Activated effector memory CD4-positive, alpha-beta T cell treated with anti-CD3 and anti-CD28 coated beads, Interleukin-2, amount 50 U/mL, for 16 hours (primary cell): Measurements from ENCODE around the gene MAGI2.
"Not testable (repeated sequence)": the region's sequence is repeated elsewhere in the genome, so short reads cannot be mapped to it uniquely, and the experiment has no call there.

Source experiments
- DNase-seq: peaks from one replicate; pipeline ENCODE4 v3.0.0-alpha.2; 2020

The MAGI2 gene

DNA sequence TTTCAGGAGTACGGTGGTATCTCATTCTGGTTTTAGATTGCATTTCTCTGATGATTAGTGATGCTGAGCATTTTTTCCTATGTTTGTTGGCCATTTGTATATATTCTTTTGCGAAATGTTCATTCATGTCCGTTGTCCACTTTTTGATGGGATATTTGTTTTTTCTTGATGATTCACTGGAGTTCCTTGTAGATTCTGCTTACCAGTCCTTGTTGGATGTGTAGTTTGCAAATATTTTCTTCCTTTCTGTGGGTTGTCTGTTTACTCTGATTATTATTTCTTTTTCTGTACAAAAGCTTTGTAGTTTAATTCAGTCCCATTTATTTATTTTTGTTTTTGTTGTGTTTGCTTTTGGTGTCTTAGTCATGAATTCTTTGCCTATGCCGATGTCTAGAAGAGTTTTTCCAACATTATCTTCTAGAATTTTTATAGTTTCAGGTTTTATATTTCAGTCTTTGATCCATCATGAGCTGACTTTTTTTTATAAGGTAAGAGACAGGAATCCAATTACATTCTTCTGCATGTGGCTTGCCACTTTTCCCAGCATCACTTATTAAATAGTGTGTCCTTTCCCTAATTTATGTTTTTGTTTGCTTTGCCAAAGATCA lies 320.5 kb downstream of the MAGI2 start:
- DNase-seq: no peak

DNA sequence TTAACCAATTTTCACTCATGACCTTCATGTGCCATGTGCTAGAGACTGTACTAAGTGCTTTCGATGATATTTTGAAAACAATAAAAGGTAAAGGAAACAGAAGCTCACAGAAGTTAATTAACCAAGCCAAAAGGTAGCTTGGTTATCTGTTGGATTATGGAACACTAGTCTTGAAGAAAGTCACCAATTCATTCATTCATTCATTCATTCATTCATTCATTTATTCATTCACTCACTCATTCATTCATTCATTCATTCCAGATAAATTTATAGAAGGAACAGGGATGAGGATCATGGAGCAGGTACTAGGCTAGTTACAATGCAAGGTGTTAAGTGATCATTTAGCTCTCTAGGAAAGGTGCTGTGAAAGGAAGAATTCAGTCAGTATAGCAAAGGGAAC lies 322.8 kb downstream of the MAGI2 start:
- no peak for DNase-seq

DNA sequence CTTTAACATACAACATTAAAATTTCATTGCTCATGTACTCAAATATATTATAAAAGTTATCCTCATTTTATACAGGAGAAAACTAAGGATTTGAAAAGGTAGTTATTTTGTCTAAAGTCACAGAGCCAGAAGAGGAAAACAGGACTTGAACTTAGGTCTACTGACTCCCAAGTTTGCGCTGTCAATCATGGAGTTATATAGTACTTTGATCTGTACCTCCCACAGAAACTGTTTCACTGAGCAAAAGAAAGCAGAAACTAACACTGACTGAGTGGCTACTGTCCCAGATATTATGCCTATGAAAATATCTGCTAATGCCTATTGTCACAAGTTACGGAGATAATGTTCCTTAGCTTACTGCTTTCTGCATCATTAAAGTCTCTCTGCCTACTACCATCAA lies 329.1 kb downstream of the MAGI2 start:
- no peak for DNase-seq

DNA sequence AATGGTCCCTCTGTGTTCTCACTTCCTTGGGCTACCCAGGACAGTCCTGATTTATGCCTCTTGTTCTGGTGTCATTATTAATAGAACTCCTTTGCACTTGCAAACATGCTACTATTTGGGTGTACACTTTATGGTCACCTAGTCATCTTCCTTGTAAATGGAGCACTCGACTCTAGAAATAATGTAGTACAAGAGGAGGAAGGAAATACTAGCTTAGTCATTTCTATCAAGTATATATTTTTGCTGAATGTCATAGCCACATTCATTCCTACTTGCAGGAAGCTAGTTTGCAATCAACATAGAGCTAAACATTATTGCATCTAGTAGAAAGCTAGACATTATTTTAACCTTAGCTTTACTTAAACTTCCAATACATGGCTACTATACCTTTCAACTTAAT lies 335.3 kb downstream of the MAGI2 start:
- DNase-seq: no peak

DNA sequence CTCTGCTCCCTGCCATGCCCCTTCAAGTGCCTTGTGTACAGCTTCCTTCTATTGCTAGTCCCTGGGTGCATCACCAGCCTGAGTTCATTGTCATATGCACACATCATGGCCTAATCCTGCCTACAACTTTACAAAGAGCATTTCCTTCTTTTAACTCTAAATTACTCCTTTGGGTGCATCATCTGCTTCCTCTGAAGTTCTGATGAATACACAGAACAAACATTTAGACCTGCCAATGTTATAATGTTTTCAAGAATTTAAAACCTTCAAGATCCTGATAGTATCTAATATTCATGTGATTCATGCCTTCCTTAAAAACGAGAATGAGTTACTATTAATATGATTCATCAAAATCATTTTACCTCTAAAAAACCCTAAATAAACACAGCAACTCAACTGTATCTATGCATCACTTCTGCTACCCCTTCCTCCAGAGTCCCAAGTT lies 357.1 kb downstream of the MAGI2 start:
- DNase-seq: no peak

DNA sequence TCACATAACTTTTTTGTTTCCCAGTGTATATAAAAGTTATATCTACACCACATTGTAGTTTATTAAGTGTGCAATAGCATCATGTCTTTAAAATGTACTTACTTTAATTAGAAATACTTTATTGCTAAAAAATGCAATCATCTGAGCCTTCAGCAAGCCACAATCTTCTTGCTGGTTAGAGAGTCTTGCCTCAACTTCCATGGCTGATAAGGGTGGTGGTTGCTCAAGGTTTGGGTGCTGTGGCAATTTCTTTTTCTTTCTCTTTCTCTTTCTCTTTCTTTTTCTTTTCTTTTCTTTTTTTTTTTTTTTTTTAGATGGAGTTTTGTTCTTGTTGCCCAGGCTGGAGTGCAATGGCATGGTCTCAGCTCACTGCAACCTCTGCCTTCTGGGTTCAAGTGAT lies 360.0 kb downstream of the MAGI2 start:
- no peak for DNase-seq

DNA sequence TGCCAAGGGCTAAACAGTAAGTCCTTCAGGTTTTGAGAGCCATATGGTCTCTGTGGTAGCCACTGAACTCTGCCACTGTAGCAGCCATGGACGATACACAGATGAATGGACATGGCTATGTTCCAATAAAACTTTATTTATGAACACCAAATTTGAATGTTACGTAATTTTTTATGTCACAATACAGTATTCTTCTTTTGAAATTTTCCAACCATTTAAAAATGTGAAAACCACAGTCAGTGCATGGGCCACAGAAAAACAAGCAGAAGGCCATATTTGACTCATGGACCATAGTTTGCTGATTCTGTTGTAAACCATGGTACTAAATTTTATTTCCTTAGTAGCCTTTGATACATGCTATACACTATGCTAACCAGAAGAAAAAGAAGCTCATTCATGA lies 361.8 kb downstream of the MAGI2 start:
- DNase-seq: no peak

DNA sequence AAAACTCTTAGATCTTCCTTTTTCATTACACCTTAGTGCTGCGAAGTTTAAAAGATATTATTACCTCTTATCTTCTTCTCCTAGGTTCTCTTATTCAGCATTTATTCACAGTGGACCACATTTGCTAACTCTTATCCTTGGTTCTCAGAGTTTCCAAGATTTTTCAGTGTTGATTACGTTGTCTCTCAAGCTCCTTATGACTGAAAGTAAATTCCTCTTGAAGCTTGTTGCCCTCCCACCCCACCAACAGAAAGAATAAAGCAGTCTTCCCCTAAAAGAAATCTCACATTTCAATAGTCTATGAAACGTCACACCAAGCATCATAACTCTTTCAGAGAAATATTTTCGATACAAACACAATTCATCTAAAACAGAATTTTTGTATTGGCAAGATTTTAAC lies 362.5 kb downstream of the MAGI2 start:
- no peak for DNase-seq

DNA sequence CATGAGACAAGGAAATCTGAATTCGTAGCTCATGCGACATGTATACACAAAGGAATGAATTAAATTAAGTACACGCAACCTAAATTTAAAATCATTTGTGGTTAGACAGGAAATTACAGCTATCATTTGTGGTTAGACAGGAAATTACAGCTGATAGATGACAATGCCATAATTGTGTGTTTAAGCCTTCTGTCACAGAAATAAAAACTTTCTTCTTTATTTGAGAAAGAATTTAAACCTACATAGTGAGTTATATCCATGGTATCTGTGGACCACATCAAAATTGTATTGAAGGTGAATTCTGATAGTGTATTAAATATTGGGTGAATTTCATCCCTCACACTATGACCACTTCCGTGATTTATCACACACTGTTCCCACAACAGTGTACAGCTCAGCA lies 362.9 kb downstream of the MAGI2 start:
- no peak for DNase-seq

DNA sequence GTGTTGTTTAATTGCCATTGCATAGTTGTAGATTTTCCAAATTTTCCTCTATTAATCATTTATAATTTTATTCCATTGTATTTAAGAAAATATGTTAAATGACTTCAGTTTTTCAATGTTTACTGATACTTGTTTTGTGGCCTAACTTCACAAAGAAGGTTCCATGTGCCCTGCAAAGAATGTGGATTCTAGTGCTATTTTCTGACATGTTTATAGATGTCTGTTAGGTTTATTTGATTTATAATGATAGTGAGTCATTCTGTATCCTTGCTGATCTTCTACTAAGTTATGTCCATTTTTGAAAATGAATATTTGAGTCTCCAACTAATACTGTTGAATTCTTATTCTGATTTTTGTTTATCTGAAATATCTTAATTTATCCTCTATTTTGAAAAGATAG lies 369.0 kb downstream of the MAGI2 start:
- no peak for DNase-seq

DNA sequence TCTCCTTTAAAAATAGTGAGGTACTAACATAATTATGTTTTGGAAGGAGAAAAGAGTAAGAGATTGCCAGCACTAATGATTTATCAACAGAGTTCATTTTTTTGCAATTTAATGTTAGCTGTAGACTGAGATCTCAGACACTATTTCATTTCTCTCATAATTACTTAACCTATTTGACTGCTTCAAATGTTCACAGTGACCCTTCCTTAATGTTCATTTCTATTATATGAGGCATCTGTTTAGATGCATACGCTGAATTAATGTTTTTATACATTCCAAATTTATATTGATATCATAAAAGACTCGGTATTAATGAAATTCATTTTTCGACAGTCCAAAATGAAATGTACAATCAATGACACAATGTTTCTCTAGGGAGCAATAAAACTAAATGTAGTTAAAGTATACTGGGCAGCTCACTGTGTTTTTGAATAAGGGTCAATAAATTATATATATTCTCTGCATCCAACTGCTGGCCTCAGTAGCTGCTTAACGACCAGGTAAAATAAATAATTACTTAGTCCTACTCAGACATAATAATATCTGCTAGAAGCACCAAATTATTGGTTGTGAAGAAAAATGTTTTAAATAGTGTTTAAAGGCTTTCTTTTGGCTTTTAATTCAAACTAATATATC lies 373.4 kb downstream of the MAGI2 start:
- no peak for DNase-seq

DNA sequence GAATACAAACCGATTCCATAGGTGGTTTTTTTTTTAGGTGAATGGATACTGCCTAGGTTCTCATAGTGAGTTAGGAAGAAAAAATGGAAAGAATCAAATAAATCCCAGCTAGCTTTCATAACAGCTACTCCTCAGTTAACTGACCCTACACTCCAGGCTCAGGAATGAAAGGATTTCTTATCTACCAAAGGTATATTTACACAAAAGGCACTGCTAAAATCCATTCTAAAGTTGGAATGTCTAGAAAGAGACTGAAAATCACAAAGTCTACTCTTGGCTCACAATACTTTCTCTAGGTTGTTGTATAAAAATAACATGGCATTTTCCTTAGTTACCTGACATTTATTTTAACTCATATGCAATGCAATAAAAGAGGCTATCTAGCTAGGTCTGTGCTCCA lies 375.2 kb downstream of the MAGI2 start:
- no peak for DNase-seq

DNA sequence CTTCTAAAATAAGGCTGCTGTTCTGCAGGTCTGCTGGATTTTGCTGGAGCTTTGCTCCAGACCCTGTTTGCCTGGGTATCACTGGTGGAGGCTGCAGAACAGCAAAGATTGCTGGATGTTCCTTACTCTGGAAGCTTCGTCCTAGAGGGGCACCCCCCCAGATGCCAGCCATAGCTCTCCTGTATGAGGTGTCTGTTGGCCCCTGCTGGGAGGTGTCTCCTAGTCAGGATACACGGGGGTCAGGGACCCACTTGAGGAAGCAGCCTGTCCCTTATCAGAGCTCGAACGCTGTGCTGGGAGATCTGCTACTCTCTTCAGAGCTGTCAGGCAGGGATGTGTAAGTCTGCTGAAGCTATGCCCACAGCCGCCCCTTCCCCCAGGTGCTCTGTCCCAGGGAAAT lies 382.3 kb downstream of the MAGI2 start:
- DNase-seq: not testable (repeated sequence)

DNA sequence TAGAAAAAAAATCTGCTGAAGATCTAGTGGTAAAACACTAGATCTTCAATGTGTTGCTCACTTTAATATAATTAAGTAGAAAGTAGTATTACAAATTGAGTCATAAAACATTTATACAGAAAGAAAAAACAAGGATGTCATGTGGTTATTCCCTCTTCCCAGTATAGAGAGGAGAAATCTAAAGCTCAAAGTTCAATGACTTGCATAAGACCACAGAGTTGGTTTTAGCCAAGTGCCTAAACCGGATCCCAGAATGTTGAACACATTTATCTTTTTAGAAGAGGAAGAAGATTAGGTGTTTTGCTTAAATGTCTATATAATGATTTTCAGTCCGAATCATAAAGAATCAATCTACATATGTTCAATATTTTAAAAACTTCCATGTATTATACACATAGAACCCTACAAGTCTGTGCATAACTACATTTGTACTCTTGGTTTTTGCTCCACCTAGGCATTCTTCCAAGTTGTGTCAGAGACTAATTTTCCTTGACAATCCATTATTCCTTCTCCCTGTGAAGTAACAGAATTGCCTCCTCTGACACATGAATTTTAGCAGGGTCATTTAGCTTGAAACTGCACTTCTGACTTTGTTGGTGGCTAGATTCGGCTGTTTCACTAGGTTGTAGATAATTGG lies 389.2 kb downstream of the MAGI2 start:
- DNase-seq: no peak

DNA sequence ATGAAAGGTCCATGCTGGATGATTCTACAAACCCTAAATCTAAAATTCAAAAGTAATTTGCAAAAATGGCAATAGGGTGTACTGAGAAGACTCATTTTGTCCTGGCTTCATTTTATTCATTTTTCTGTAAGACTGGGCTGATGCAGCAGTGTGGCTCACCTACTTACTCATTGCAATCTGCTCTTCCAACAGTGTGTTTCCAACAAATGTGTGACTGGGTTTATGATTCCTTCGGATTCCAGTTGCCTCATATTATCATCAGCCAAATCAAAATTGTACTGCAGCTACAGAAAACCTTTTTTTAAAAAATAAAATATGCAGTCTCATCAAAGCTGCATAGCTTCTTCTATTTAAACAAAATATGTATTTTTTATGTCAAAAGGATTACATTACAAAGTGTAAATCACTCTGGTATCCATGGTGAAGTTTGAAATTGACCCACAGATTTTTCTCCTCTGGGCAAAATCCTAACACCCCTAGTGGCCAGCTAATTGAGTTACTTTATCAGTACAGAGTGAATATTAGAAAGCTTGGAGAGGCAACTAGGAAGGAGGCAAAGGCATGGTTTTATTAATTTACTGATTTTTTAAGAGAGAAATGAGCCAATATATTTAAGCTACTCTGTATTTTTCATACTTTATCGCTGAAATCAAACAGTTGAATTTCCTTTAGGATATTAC lies 390.3 kb downstream of the MAGI2 start:
- no peak for DNase-seq

DNA sequence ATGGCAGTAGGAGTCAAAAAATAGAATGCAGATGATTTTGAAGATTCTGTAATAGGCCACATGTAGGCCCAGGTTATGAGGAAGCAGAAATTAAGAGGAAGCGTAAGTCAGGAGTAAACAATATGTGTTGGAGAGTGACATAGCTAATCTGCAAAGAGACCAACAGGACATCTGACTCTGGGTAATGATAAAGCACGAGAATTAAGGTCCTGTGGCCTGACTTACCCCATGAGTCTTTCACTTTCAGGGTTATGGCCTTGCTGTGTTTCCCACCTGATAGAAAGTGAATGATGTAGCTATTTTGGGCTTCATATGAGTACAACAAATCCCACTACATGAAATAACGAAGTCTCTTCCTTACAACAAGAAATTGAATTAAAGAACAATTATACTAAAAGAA lies 393.0 kb downstream of the MAGI2 start:
- no peak for DNase-seq

DNA sequence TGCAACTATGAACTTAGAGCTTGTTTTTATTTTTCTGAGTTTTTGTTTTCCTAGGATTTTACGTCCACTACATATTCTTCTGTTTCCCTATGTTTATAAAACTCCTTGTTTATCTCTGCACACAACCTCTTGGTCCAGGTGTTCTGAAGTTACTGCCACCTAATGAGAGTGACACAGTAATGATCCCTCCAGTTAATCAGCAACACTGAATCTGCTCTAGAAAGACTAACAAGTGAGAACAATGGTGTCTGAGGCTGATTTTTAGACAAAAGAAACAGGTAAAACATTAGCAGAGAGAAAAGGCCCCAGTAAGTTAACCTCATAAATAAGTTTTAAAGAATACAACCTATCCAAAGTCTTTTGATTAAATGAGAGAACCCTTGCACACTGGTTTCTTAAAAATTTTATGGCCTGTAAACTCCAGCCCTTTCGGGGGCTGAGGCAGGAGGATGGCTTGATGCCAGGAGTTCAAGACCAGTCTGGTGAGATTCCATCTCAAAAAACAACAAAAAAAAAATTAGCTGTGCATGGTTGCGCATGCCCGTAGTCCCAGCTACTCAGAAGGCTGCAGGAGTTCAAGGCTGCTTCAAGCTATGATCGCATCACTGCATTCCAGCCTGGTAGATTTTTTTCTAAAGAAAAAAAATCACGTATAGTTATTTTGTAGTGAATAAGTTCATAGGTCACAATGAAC lies 397.6 kb downstream of the MAGI2 start:
- no peak for DNase-seq

DNA sequence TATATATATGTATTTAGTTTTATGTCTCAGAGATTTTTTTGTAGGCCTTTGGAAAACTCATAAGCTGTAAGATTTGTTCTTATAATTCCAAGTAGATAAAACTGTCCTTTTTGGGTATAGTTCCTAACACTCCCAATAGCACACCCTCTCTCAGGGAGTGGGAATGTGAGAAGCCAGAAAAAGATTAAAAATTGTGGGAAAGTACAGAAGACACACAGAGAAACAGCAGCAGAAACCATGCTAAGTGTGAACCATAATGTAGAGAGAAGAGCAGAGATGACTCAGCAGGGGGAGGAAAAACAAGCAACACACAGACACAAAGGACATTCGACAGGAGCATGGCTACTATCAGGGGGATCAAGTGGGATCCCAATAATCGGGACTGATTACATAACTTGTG lies 401.6 kb downstream of the MAGI2 start:
- no peak for DNase-seq

DNA sequence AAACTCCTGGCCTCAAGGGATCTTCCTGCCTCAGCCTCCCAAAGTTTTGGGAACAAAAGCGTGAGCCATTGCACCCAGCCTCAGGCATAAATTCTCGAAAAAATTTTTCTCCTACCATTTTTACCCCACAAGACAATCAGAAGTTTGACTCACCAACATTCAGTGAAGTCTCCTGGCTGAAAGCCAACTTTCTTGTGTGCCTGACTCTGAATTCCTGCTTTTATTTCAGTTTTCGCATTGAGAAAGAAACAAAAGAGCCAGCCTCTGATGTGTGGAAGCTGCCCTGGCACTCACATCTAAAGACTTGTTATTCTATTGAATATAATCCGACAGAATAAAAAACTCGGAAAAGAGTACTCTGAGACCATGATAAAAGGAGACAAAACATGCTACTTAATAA lies 402.9 kb downstream of the MAGI2 start:
- DNase-seq: no peak

DNA sequence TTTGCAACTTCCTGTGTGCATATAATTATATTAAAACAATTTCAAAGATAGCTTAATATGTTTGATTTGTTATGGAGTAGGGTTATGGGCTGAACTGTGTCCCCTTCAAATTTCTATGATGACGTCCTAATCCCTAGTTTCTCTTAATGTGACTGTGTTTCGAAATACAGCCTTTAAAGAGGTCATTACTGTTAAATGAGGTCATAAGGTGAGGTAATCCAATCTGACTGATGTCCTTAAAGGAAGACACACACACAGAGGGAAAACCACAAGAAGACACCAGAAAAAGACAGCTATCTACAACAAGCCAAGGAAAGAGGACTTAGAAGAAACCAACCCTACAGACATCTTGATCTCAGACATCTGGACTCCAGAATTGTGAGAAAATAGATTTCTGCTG lies 407.4 kb downstream of the MAGI2 start:
- no peak for DNase-seq

DNA sequence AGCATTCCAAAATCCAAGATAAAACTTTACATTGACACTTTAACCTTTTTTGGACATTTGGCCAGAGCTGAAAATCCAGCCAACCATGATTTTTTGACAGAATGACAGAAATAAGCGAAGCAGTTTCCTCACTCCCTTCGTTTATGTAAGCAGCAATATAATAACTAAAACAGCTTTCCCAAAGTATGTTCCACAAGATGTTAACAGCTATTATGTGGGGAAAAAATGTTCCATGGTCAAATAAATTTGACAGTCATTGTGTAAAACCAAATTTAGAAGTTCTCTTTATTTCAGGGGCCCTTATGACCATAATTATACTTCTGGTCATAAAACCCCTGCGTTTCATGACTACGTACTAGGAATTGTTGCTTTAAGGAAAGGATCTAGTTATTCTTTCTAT lies 416.5 kb downstream of the MAGI2 start:
- DNase-seq: no peak

DNA sequence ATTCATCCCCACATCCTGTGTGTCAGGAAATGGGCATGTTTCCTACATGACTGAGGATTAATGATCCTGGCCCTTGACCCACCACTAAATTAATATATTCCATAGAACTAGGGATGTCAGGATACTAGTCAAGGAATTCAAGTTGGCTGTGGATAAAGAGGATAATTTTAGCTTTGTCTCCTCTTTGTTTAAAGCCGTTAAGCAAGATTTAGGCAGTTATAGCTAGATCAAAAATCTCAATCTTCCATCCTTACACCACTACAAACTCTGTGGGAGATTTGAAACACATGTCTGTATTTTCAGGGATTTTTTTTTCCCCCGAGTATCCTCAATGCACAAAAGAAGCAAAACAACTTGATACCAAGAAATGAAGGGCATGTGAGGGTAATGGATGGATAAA lies 417.1 kb downstream of the MAGI2 start:
- DNase-seq: no peak

DNA sequence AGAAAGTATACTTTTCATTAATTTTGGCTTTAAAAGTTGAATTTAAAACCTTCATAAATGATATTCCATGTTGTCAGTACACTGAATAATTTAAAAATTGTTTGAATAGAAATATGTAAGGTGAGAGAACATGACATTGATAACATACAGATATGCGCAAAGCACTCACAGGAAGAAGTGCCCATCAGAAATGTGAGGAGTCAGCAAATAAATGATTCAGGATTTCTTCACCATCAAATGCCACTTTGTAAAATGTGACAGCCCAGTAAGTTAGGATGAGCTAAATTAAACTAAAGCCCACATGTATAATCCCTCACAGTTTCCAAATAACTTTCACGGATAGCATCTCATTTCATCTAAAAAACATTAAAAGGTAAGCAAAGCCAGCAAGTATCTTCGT lies 417.6 kb downstream of the MAGI2 start:
- no peak for DNase-seq

DNA sequence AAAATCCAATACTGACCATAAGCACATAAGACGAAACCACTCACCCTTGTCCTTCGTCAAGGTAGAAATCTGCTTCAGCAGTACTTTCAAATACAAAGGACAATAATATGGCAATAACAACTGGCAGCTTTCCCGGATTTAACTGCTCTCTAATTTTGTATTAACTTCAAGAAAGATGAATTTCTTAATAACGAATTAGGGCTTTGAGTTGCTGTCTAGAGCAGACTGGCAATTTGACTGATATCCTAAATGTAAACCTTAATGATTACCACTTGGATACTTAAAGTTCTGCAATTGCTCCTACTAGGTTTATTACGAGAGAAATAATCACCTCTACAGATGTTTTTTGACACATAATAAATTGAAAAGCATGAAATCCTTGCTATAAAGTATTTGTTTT lies 418.7 kb downstream of the MAGI2 start:
- no peak for DNase-seq
